Kidney (tissue), 13 donors: ENCODE measurements around the gene MTCL3.

Source experiments
- DNase-seq, 5 donors: peaks; one replicate each; pipeline ENCODE4 v3.0.0-alpha.2; 2013 to 2020
- FAIRE-seq: peaks from 2 replicates; lab custom pipeline; 2012; peaks lifted over from hg19 to GRCh38; lab: Jason Lieb, UNC
- H3K27ac ChIP-seq, 2 donors: one replicate each; pipeline ENCODE4 v1.7.0; 2013; ENCODE audit warnings: low read depth in 2 of 2, low read length in 2 of 2, inconsistent platforms in 1 of 2
- H3K27me3 ChIP-seq: one replicate; pipeline ENCODE4 v1.7.1; 2013; ENCODE audit warnings: low read length, inconsistent platforms; ENCODE audit not compliant: control insufficient read depth, insufficient read depth
- H3K36me3 ChIP-seq, 3 donors: one replicate each; pipeline versions ENCODE4 v1.7.0 to v1.7.1; 2013; ENCODE audit warnings: low read length in 3 of 3, control low read depth in 1 of 3, inconsistent platforms in 1 of 3; ENCODE audit not compliant: insufficient read depth in 3 of 3, control insufficient read depth in 2 of 3
- H3K4me1 ChIP-seq, 3 donors: one replicate each; pipeline versions ENCODE4 v1.7.0 to v1.7.1; 2013; ENCODE audit warnings: low read length in 3 of 3, inconsistent platforms in 1 of 3, low read depth in 1 of 3; ENCODE audit not compliant: control insufficient read depth in 2 of 3, insufficient read depth in 2 of 3
- H3K4me3 ChIP-seq, 3 donors: one replicate each; pipeline versions ENCODE4 v1.7.0 to v1.8.1; 2013; ENCODE audit warnings: low read length in 3 of 3, control low read depth in 1 of 3, inconsistent platforms in 1 of 3
- H3K9ac ChIP-seq, 3 donors: one replicate each; pipeline versions ENCODE4 v1.7.0 to v1.7.1; 2013; ENCODE audit warnings: low read length in 3 of 3, control low read depth in 1 of 3, inconsistent platforms in 1 of 3
- H3K9me3 ChIP-seq, 3 donors: one replicate each; pipeline versions ENCODE4 v1.7.0 to v1.7.1; 2013; ENCODE audit warnings: low read length in 3 of 3, control low read depth in 1 of 3, inconsistent platforms in 1 of 3; ENCODE audit not compliant: control insufficient read depth in 2 of 3, insufficient read depth in 1 of 3
- intact Hi-C: fragments of 100-400 bp; cut with DNase I; formaldehyde crosslinking; loops from one replicate; pipeline ENCODE4 v1.11.1; 2022
- TF ChIP-seq, protein P1 (sequence below): IDR thresholded peaks from 3 replicates; pipeline ENCODE4 v1.5.1; 2012; ENCODE audit warnings: mild to moderate bottlenecking, moderate library complexity, borderline replicate concordance; ENCODE audit not compliant: insufficient read depth; ENCODE audit errors: extremely low read depth
- donor health status: control.
- donor health status: control.
- donor health status: control.
- donor health status: control.
- donor health status: control.
- donor health status: DM: yes; HTN: yes; CAD: no.
- donor health status: Normal renal cell carcinoma (clear cell type).

MTCL3 gene

GRCh38 chr6:127462376-127462775 is 56.8 kb downstream of the MTCL3 start:
- TF ChIP-seq, protein P1, sequence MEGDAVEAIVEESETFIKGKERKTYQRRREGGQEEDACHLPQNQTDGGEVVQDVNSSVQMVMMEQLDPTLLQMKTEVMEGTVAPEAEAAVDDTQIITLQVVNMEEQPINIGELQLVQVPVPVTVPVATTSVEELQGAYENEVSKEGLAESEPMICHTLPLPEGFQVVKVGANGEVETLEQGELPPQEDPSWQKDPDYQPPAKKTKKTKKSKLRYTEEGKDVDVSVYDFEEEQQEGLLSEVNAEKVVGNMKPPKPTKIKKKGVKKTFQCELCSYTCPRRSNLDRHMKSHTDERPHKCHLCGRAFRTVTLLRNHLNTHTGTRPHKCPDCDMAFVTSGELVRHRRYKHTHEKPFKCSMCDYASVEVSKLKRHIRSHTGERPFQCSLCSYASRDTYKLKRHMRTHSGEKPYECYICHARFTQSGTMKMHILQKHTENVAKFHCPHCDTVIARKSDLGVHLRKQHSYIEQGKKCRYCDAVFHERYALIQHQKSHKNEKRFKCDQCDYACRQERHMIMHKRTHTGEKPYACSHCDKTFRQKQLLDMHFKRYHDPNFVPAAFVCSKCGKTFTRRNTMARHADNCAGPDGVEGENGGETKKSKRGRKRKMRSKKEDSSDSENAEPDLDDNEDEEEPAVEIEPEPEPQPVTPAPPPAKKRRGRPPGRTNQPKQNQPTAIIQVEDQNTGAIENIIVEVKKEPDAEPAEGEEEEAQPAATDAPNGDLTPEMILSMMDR = no peak
- no peak overlapping the region for H3K27ac ChIP-seq
- H3K4me3 ChIP-seq = no peak overlapping the region
- no peak for FAIRE-seq
- H3K27me3 ChIP-seq = no peaks in the 10 kb centered on the region
- H3K9me3 ChIP-seq = no peaks in the 10 kb centered on the region
- no peaks in the 10 kb centered on the region for H3K36me3 ChIP-seq
- no peak overlapping the region for H3K9ac ChIP-seq
- DNase-seq = no peak
- H3K4me1 ChIP-seq = no peaks in the 10 kb centered on the region
- intact Hi-C loops = loop anchor here (10.0 kb wide), 1 partner anchor 72 kb away; no protein-coding TSS in a partner anchor

DNA sequence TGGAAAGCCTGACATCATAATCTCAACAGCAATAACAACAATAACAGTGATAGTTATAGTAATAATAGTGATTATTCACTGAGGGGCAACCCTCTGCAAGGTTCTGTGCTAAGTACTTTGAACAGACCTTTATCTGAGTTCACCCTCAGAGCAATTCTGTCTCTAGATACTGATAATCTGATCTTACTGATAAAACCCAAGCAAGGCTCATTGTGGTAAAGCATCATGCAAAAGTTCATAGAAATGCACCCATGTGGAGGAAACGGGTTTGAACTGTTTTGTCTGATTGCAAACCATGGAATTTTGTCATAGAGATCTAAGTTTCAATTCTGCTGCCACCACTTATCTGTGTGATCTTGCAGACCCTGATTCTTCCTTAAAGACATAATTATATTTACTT is 58.7 kb downstream of the MTCL3 start:
- no peak overlapping the region for H3K4me3 ChIP-seq
- DNase-seq (no peak), FAIRE-seq (no peak)
- no peak overlapping the region for H3K27ac ChIP-seq
- no peaks in the 10 kb centered on the region for H3K27me3 ChIP-seq
- H3K4me1 ChIP-seq = no peaks in the 10 kb centered on the region
- intact Hi-C loops = loop anchor here (10.0 kb wide), 1 partner anchor 74 kb away; no protein-coding TSS in a partner anchor
- no peak overlapping the region for H3K9ac ChIP-seq
- H3K9me3 ChIP-seq = no peaks in the 10 kb centered on the region
- TF ChIP-seq, protein P1 = no peak
- H3K36me3 ChIP-seq = no peaks in the 10 kb centered on the region

DNA sequence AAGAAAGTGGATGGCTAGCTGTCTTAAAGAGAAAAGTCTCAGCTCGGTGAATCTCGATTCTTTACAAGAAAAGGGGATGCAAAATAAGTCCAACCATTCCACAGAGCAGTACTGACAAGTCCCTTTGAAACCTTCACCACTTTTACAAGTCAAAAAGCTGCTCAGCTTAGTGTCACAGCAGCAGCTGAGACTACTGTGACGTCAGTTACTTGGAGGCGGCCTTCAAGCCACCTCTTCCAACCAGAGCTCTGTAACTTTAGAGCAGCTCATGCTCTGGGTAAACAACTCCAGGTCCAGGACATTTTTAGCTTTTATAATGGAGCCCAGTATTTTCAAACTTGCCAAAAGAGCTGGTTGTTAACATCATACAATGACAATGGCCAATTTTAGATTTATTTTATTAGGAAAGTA is 59.9 kb downstream of the MTCL3 start, which contains the start of gene KIAA0408:
KIAA0408 (minus strand) TSS at position 159 of the 411 bp plus-strand sequence. CDS start 5,408 bp downstream, outside the sequence.
- Histone ChIP-seq H3K4me1 (no peaks in the 10 kb centered on the region), H3K9ac (no peak within 1 kb of the TSS), H3K27ac (peak within 1 kb of the TSS; percentile 2 to 67), H3K9me3 (no peaks in the 10 kb centered on the region), H3K36me3 (no peaks in the 10 kb centered on the region), H3K27me3 (no peaks in the 10 kb centered on the region), H3K4me3 (peak within 1 kb of the TSS in 2 of 3 donors; percentile 27 to 28)
- DNase-seq = peak; percentile 49 to 91 (median 80)
- intact Hi-C loops = no loop called here
- TF ChIP-seq, protein P1 = no peak
- no peak for FAIRE-seq

DNA sequence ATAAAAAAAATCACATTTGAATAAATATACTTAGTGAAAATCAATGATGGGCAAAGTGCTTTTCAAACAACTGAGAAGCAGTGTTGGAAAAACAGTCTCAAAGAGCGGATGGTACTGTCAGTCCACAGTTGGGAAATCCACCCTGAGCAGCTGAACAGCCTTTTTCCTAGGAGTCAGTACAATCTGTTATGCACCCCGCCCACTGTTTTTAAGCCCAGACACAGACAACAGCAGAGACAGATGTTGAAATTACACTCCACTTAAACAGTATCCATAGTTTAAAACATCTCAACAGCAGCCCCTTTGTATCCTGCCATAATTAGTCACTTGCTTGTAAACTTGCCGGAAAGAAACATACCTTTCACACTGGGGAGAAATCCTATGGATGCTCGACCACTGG is 60.3 kb downstream of the MTCL3 start:
- TF ChIP-seq, protein P1 = no peak
- Histone ChIP-seq H3K4me1 (no peaks in the 10 kb centered on the region), H3K27ac (peak overlapping the region; percentile 2 to 67), H3K36me3 (no peaks in the 10 kb centered on the region), H3K27me3 (no peaks in the 10 kb centered on the region), H3K9me3 (no peaks in the 10 kb centered on the region), H3K9ac (no peak overlapping the region), H3K4me3 (peak overlapping the region in 2 of 3 donors; percentile 27 to 28)
- intact Hi-C loops = no loop called here
- peak in 1 of 5 donors; percentile 37 for DNase-seq
- FAIRE-seq = no peak
